GM12892 (cell line): ENCODE results near the gene RAP1GAP2.

Experiments used
- POLR2A ChIP-seq: IDR thresholded peaks from 2 replicates; pipeline ENCODE4 v1.6.1; 2011; ENCODE audit warnings: low read depth, low read length, control low read depth
- POLR2AphosphoS5 ChIP-seq: IDR thresholded peaks from 2 replicates; pipeline ENCODE4 v1.6.1; 2011; ENCODE audit warnings: low read depth, low read length, control low read depth
- TAF1 ChIP-seq: IDR thresholded peaks from 2 replicates; pipeline ENCODE4 v1.6.1; 2011; ENCODE audit warnings: low read depth, mild to moderate bottlenecking, control low read depth, low read length, borderline replicate concordance

GRCh38 chr17:2842464-2842863 is 46.2 kb downstream of the RAP1GAP2 start:
- TF ChIP-seq POLR2AphosphoS5 (no peak), POLR2A (no peak), TAF1 (no peak)
